ENCODE results near the gene ARMC2.
"Not testable (repeated sequence)": the region's sequence is repeated elsewhere in the genome, so short reads cannot be mapped to it uniquely, and the experiment has no call there.

The ARMC2 gene

DNA sequence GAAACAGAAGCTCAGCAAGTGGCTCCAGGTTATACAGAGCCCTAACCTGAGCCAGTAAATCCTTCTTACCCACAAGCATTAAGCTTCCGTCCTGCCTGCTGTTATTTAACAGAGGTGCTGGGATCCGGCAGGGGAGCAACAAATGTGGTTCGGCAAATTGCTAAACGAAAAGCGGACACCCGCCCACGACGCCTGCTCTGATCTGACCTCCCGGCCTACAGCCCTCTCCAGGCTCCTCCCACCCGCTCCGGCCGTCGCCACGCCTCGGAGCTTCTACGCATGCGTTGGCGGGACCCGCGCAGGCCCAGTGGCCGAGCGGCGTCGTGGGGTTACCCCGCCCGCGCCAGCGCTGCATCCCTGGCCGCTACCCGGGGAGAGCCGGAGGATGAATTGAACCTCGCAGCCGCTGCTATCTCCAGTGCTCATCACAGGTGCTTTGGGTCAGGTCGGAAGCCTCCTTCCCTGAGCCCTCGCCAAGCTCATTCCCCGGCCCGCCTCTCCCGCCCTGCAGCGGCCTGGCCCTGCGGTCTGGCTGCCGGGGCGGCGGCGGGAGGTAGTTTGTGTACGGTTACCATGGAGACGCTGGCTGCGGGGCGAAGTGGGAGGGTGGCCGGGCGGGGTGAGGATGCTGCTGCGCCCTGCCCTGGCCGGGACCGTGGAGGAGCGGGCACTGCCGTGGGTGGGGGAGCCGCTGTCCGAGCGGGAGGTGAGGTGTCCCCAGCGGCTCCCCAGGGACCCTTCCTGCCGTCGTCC lies at the start of gene ARMC2:
ARMC2 (plus strand) TSS at position 307 of the 753 bp plus-strand sequence. CDS start 5,846 bp downstream, outside the sequence.
- peak; percentile 92 to 95 for DNase-seq

- DNase-seq: peak; percentile 68 to 74
These were observed 49.4 kb upstream of the ARMC2 start for GRCh38 chr6:108798670-108799353.

DNA sequence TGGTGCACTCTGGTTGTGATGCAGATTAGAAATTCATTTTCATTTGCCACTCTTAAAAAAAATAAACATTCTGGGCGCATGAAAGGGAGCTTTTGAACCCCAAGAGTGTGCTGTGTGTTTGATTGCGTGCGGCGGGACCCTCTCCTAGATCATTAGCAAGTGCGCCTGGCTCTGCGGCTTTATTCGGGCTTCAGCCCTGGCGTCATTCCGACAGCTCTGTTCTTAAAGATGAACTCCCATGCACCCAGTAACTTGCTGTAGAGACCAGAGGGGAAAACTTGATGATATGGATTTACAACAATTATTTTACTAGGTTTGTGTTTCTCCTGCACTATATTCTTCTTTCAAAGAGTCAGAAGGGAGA lies 48.9 kb upstream of the ARMC2 start:
- DNase-seq: no peak

DNA sequence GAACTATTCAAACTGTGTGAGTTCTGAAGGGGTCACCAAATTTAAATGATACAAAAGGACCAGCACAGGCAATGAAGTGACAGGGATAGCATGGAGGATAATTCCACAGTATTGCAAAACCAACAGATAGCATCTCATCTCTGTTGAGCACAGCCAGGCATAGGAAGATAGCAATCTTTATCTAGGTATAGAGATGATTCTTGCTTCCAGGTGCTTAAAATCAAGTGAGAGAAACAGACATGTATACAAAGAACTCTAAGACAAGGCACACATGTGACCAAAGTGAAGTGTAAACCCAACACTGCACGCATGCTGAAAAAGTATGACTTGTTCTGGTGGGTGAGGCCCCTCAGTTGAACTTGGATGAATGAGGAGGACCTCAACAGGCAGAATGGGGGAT lies 48.4 kb upstream of the ARMC2 start:
- no peak for DNase-seq

DNA sequence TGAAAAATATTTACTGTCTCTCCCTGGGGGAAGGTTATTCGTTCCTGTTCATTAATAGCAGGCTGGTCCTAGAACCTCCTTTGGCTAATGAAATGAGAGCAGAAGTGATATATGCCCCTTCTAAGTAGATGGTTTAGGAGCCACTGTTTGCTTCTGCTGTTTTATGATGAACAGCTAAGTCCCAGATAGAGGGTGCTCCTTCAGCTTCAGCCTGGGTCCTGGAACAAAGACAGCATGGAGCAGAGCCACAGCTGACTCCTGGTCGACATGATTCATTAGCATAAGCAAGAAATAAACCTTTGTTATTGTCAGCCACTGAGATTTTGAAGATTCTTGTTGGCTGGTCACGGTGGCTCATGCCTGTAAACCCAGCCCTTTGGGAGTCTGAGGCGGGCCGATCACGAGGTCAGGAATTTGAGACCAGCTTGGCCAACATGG lies 47.8 kb upstream of the ARMC2 start:
- DNase-seq: no peak

- peak; percentile 73 to 74 for DNase-seq
These were observed 46.9 kb upstream of the ARMC2 start for GRCh38 chr6:108801366-108801765.

GRCh38 chr6:108803982-108804490 lies 44.2 kb upstream of the ARMC2 start:
- DNase-seq: no peak

GRCh38 chr6:108804956-108805355 lies 43.3 kb upstream of the ARMC2 start:
- no peak for DNase-seq

DNA sequence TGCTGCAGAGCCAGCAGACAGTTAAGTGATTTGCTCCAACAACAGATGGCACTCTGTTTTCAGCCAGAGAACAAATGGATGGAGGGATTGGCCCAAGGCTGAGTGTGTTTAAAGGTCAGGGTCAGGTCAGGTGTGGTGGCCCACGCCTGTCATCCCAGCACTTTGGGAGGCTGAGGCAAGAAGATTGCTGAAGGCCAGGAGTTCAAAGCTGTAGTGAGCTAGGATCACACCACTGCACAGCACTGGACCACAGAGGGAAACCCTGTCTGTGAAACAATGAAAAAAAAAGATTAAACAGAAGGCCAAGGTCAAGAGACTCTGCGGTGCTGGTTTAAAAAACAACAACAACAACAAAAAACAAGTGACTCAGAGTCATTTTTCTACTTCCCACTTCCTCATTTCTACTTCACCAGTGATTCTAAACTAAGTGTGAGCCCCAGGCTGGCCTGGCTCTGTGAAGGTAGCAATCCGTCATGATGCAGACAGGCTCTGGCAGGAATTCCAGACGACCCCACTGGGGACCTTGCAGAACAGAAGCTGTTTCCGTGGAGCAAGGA lies 42.5 kb upstream of the ARMC2 start:
- no peak for DNase-seq

DNA sequence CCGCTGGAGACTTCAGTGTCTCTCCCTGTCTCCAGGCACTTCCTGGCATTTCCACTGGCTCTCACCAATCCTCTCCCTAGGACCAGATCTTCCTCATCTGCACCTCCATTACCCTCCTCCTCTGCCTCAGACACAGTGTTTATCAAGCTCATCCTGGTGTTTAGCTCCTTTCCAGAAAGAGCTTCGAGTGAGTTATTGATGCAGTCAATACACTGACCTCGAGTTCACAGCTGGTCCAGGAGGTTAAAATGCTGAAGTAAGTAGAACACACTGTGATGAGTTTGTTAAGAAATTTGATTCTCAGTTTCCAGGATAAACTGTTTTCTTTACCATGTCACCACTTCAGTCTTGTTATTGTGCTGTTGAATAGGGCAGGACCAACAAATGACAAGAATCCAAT lies 42.1 kb upstream of the ARMC2 start:
- no peak for DNase-seq

GRCh38 chr6:108806665-108807064 lies 41.6 kb upstream of the ARMC2 start:
- no peak for DNase-seq

GRCh38 chr6:108807928-108808327 lies 40.3 kb upstream of the ARMC2 start:
- no peak for DNase-seq

DNA sequence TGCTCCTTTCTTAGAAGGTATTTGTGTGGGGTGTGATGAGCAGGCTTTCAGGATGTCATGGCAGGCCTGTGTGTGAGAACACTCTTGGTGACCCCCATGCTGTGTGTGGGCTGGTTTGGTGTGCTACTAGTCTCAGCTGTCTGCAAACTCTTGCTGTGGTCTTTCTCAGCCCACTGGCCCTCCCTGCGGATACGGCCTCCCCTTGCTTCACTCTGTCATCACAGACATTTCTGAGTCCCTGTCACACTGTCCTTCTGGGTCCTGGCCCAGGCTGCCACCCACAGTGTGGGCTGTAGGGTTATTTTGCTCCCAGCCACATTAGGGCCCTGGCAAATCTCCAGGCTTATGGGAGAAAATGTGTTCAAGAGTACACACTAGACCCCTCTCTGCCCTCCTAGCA lies 39.0 kb upstream of the ARMC2 start:
- no peak for DNase-seq

DNA sequence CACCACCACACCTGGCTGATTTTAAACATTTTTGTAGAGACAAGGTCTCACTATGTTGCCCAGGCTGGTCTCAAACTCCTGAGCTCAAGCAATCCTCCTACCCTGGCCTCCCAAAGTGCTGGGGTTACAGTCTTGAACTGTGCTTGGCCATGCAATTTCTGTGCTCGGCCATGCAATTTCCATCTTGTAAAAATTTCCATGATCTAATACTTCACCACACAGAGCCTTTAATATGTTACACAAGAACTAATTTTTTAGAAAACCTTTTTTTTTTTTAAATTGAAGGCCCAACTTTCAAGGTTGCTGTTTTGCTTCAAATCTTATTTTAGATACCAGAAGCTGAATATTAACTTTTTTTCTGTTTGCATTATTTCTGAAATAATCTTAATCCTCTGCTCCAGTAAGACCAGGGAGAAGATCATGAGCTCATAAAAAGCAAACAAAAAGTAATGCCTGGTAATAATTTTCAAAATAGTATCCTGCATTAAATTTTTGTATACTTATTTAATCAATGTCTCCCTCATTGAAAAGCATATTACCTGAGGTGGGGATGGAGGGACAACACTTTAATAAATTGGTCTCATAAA lies 38.1 kb upstream of the ARMC2 start:
- DNase-seq: no peak

- DNase-seq: no peak
These were observed 36.7 kb upstream of the ARMC2 start for GRCh38 chr6:108811490-108811889.

- DNase-seq: not testable (repeated sequence)
These were observed 35.0 kb upstream of the ARMC2 start for GRCh38 chr6:108813218-108813617.

GRCh38 chr6:108817276-108817675 lies 30.9 kb upstream of the ARMC2 start:
- not testable (repeated sequence) for DNase-seq

- DNase-seq: no peak
These were observed 28.2 kb upstream of the ARMC2 start for GRCh38 chr6:108820006-108820405.

- DNase-seq: no peak
These were observed 25.8 kb upstream of the ARMC2 start for GRCh38 chr6:108822401-108822800.

GRCh38 chr6:108825326-108825725 lies 22.9 kb upstream of the ARMC2 start:
- DNase-seq: no peak

DNA sequence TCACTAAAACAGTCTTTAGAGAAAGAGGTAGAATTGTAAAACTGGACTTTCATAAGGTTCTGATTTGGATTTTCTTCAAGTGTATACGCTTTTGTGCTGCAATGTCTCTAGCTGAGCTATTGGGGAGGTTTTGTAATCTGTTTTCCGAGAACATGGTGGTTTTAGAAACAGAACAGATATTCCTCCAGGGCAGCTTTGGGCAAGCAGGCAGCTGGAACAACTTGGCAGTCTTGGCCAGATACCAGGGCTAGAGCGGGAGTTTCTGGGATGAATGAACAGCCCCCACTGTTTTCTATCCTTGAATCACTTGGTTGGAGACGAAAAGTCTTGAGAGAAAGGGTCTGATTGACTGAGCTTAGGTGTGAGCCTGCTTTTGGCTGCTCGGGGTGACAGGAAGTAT lies 17.1 kb upstream of the ARMC2 start:
- DNase-seq: no peak

GRCh38 chr6:108832738-108833137 lies 15.5 kb upstream of the ARMC2 start:
- no peak for DNase-seq

- DNase-seq: peak; percentile 90 to 91
These were observed 12.9 kb upstream of the ARMC2 start for GRCh38 chr6:108835218-108835850.

All from AML-193 (cell line).